HCT116 (cell line): Measurements from ENCODE around the gene PGLYRP4. TPM values are rescaled to one million over a fixed set of nuclear protein-coding genes. Genes with fewer than 3 reads are reported as not detected.

Source experiments
- ATAC-seq: fragments of 200-7000 bp; cut with Tn5 transposase; 2 replicates; pipeline ENCODE4 v1.9.1; 2020; ENCODE audit warnings: mild to moderate bottlenecking, moderate library complexity
- BruUV-seq: library from RNA; stranded (reverse); fragments of 400-500 nt; replicated peaks from 2 replicates; lab custom pipeline; 2021; lab: Mats Ljungman, UMichigan
- CTCF ChIA-PET: fragments of 300-600 bp; sonication (Branson Sonifier 250); formaldehyde crosslinking; loops from one replicate; lab custom pipeline; 2021; ENCODE audit warnings: antibody characterized with exemption; lab: Charles Lee
- POLR2A ChIA-PET: fragments of 300-600, 350-600 bp; sonication (Branson Sonifier 250); formaldehyde crosslinking; loops from one replicate; lab custom pipeline; 2021; ENCODE audit warnings: antibody characterized with exemption; lab: Charles Lee
- RAD21 ChIA-PET, 2 experiments: fragments of 300-600 bp; sonication (Branson Sonifier 250); formaldehyde crosslinking; loops; one replicate each; lab custom pipeline; 2023; ENCODE audit warnings: low total read pairs in 2 of 2; ENCODE audit not compliant: uncharacterized antibody in 2 of 2, unreplicated experiment in 2 of 2, low non-redundant PET in 1 of 2; lab: Charles Lee
- DNase-seq: peaks from one replicate; pipeline ENCODE4 v3.0.0-alpha.2; 2010; ENCODE audit warnings: low read depth, low spot score
- H2AFZ ChIP-seq: fragments of 200-600 bp; shearing (Covaris generic), sonication (generic); 2 replicates; pipeline ENCODE4 v1.6.1; 2017; ENCODE audit warnings: low read depth, mixed run types, mixed read lengths, antibody characterized with exemption, low read length; ENCODE audit not compliant: poor library complexity, severe bottlenecking
- H3K27ac ChIP-seq: 2 replicates; pipeline ENCODE4 v1.5.1; 2012; ENCODE audit warnings: low read depth, low read length
- H3K27me3 ChIP-seq: fragments of 200-600 bp; sonication (generic); 2 replicates; pipeline ENCODE4 v1.6.1; 2016; ENCODE audit warnings: mixed run types, low read length, mixed read lengths; ENCODE audit not compliant: insufficient read depth
- H3K36me3 ChIP-seq, 2 experiments: fragments of 200-500 bp in 1 of 2; fragments of 200-600 bp in 1 of 2; sonication (Bioruptor generic) in 1 of 2; sonication (generic) in 1 of 2; 2 replicates each; pipeline versions ENCODE4 v1.5.1 to v1.6.1; 2014 to 2016; ENCODE audit warnings: low read length in 2 of 2, inconsistent platforms in 1 of 2, mixed read lengths in 1 of 2, mixed run types in 1 of 2; ENCODE audit not compliant: insufficient read depth in 2 of 2, control insufficient read depth in 1 of 2
- H3K4me1 ChIP-seq, 2 experiments: fragments of 200-600 bp in 1 of 2; sonication (generic) in 1 of 2; 2 replicates each; pipeline versions ENCODE4 v1.5.1 to v1.6.1; 2012 to 2017; ENCODE audit warnings: low read length in 2 of 2, inconsistent platforms in 1 of 2, mild to moderate bottlenecking in 1 of 2, mixed read lengths in 1 of 2, mixed run types in 1 of 2, moderate library complexity in 1 of 2; ENCODE audit not compliant: insufficient read depth in 2 of 2, control insufficient read depth in 1 of 2
- H3K4me2 ChIP-seq: fragments of 200-600 bp; sonication (generic); 2 replicates; pipeline ENCODE4 v1.6.1; 2017; ENCODE audit warnings: mixed run types, low read length, mixed read lengths
- H3K4me3 ChIP-seq, 2 experiments: fragments of 200-600 bp in 1 of 2; sonication (generic) in 1 of 2; replicated peaks in 1 of 2; 2 replicates each; pipeline ENCODE4 v1.5.1; 2011 to 2016; ENCODE audit warnings: low read length in 2 of 2, control low read depth in 1 of 2, low read depth in 1 of 2, mild to moderate bottlenecking in 1 of 2, mixed read lengths in 1 of 2, mixed run types in 1 of 2
- H3K79me2 ChIP-seq: fragments of 200-600 bp; sonication (generic); 2 replicates; pipeline ENCODE4 v1.6.1; 2017; ENCODE audit warnings: mild to moderate bottlenecking, mixed run types, low read length, moderate library complexity, mixed read lengths; ENCODE audit not compliant: insufficient read depth
- H3K9ac ChIP-seq: fragments of 200-600 bp; sonication (generic); 2 replicates; pipeline ENCODE4 v1.6.1; 2016; ENCODE audit warnings: low read length, mixed read lengths
- H3K9me2 ChIP-seq: fragments of 200-600 bp; sonication (generic), shearing (Covaris generic); 2 replicates; pipeline ENCODE4 v1.6.1; 2017; ENCODE audit warnings: mixed run types, mild to moderate bottlenecking, moderate library complexity; ENCODE audit not compliant: insufficient read depth
- H3K9me3 ChIP-seq, 2 experiments: fragments of 200-500 bp in 1 of 2; fragments of 200-600 bp in 1 of 2; sonication (Bioruptor generic) in 1 of 2; sonication (generic) in 1 of 2; 2 replicates each; pipeline ENCODE4 v1.6.1; 2014 to 2017; ENCODE audit warnings: low read length in 2 of 2, mixed read lengths in 2 of 2, inconsistent platforms in 1 of 2, low read depth in 1 of 2, mild to moderate bottlenecking in 1 of 2, mixed run types in 1 of 2, moderate library complexity in 1 of 2; ENCODE audit not compliant: control insufficient read depth in 1 of 2, insufficient read depth in 1 of 2
- H4K20me1 ChIP-seq: fragments of 200-600 bp; sonication (generic), shearing (Covaris generic); 2 replicates; pipeline ENCODE4 v1.6.1; 2017; ENCODE audit warnings: mixed run types, mild to moderate bottlenecking, moderate library complexity; ENCODE audit not compliant: insufficient read depth
- ELF1 ChIP-seq: IDR thresholded peaks from 2 replicates; pipeline ENCODE4 v1.6.1; 2012; ENCODE audit warnings: low read depth, borderline replicate concordance
- EZH2 ChIP-seq: fragments of 200-600 bp; sonication (generic); IDR thresholded peaks from 2 replicates; pipeline ENCODE4 v1.6.1; 2017; ENCODE audit warnings: antibody characterized with exemption, mixed run types
- JUND ChIP-seq: IDR thresholded peaks from 2 replicates; pipeline ENCODE4 v1.6.1; 2012
- POLR2AphosphoS5 ChIP-seq: IDR thresholded peaks from 2 replicates; pipeline ENCODE4 v1.6.1; 2011; ENCODE audit warnings: mild to moderate bottlenecking, low read depth, low read length, moderate library complexity
- SIN3A ChIP-seq: IDR thresholded peaks from 2 replicates; pipeline ENCODE4 v1.6.1; 2012; ENCODE audit warnings: low read depth
- YY1 ChIP-seq: IDR thresholded peaks from 2 replicates; pipeline ENCODE4 v1.6.1; 2011; ENCODE audit warnings: low read length, low read depth, moderate library complexity, mild to moderate bottlenecking; ENCODE audit not compliant: insufficient replicate concordance; ENCODE audit errors: extremely low read depth
- intact Hi-C: fragments of 100-400 bp; cut with micrococcal nuclease; formaldehyde crosslinking; loops from 2 replicates; pipeline ENCODE4 v1.10.0; 2022
- total RNA-seq: library from RNA; stranded (reverse); gene quantifications from one replicate; pipeline ENCODE4 v1.2.1, GENCODE V29; 2021; ENCODE audit not compliant: unreplicated experiment
- TF ChIP-seq, protein P1 (sequence below), 3 experiments: fragments of 200-600 bp in 1 of 3; sonication (generic) in 1 of 3; IDR thresholded peaks in 2 of 3; conservative IDR thresholded peaks in 1 of 3; 2 replicates each; pipeline ENCODE4 v1.5.1; 2012 to 2017; ENCODE audit warnings: low read depth in 2 of 3, low read length in 2 of 3, antibody characterized with exemption in 1 of 3, borderline replicate concordance in 1 of 3, control low read depth in 1 of 3, mild to moderate bottlenecking in 1 of 3, mixed read lengths in 1 of 3, mixed run types in 1 of 3, moderate library complexity in 1 of 3; ENCODE audit not compliant: insufficient read depth in 1 of 3
- TF ChIP-seq, protein P2 (sequence below): IDR thresholded peaks from 2 replicates; pipeline ENCODE4 v1.6.1; 2012
- TF ChIP-seq, protein P3 (sequence below): IDR thresholded peaks from 2 replicates; pipeline ENCODE4 v1.6.1; 2012; ENCODE audit warnings: low read depth

Gene PGLYRP4
- total RNA-seq, 1 experiment from 2014 or later: not detected

DNA sequence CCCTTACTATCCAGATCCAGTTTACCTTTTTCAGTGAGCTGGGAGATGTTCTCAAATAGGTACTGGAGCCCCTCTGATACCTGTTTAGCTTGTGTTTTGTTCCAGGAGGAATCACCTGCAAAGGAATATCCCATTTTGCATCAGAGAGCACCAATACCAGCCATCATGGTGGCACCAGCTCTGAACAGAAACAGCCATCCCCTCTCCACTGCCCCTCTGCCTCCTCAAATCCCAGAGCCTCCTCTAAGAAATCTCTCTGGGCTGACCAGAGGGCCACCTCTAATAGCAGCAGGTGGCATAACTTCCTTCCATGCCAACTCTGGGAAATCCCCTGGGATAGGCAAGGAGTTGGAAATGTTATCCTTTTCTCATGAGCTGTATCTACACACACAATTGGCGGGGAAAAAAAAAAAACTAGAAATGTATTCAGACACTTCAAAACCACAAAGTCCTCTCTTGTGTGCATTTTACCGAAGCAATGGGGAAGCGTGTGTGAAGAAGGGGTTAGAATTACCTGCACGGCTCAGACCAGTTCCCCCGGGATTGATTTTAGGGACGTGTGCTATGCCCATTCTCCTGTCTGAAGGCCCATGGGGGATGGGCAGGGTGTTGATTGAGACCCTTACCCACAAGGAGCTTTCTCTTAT lies 2.4 kb downstream of the PGLYRP4 start:
- Histone ChIP-seq H3K9ac (no peak overlapping the region), H3K79me2 (no peaks in the 10 kb centered on the region), H3K9me2 (no peaks in the 10 kb centered on the region), H3K27me3 (peaks cover 59% of the 10 kb centered on the region), H2AFZ (no peak overlapping the region), H3K36me3 (no peaks in the 10 kb centered on the region)
- no peak for ATAC-seq
- intact Hi-C loops: no loop called here
- CTCF ChIA-PET: no interaction called here
- RAD21 ChIA-PET: no interaction called here
- TF ChIP-seq, protein P1, sequence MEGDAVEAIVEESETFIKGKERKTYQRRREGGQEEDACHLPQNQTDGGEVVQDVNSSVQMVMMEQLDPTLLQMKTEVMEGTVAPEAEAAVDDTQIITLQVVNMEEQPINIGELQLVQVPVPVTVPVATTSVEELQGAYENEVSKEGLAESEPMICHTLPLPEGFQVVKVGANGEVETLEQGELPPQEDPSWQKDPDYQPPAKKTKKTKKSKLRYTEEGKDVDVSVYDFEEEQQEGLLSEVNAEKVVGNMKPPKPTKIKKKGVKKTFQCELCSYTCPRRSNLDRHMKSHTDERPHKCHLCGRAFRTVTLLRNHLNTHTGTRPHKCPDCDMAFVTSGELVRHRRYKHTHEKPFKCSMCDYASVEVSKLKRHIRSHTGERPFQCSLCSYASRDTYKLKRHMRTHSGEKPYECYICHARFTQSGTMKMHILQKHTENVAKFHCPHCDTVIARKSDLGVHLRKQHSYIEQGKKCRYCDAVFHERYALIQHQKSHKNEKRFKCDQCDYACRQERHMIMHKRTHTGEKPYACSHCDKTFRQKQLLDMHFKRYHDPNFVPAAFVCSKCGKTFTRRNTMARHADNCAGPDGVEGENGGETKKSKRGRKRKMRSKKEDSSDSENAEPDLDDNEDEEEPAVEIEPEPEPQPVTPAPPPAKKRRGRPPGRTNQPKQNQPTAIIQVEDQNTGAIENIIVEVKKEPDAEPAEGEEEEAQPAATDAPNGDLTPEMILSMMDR (IDR thresholded peaks at IDR 0.05 in 2 of 3, conservative IDR thresholded peaks at IDR 0.05 in 1 of 3; ENCODE audit: borderline replicate concordance in 1 of 3, insufficient read depth in 1 of 3, low read depth in 2 of 3, low read length in 2 of 3): no peak
- TF ChIP-seq ELF1 (no peak), EZH2 (no peak), JUND (no peak), YY1 (no peak), POLR2AphosphoS5 (no peak), SIN3A (no peak)
- TF ChIP-seq, protein P2, sequence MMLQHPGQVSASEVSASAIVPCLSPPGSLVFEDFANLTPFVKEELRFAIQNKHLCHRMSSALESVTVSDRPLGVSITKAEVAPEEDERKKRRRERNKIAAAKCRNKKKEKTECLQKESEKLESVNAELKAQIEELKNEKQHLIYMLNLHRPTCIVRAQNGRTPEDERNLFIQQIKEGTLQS: no peak
- TF ChIP-seq, protein P3, sequence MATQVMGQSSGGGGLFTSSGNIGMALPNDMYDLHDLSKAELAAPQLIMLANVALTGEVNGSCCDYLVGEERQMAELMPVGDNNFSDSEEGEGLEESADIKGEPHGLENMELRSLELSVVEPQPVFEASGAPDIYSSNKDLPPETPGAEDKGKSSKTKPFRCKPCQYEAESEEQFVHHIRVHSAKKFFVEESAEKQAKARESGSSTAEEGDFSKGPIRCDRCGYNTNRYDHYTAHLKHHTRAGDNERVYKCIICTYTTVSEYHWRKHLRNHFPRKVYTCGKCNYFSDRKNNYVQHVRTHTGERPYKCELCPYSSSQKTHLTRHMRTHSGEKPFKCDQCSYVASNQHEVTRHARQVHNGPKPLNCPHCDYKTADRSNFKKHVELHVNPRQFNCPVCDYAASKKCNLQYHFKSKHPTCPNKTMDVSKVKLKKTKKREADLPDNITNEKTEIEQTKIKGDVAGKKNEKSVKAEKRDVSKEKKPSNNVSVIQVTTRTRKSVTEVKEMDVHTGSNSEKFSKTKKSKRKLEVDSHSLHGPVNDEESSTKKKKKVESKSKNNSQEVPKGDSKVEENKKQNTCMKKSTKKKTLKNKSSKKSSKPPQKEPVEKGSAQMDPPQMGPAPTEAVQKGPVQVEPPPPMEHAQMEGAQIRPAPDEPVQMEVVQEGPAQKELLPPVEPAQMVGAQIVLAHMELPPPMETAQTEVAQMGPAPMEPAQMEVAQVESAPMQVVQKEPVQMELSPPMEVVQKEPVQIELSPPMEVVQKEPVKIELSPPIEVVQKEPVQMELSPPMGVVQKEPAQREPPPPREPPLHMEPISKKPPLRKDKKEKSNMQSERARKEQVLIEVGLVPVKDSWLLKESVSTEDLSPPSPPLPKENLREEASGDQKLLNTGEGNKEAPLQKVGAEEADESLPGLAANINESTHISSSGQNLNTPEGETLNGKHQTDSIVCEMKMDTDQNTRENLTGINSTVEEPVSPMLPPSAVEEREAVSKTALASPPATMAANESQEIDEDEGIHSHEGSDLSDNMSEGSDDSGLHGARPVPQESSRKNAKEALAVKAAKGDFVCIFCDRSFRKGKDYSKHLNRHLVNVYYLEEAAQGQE: no peak
- TF ChIP-seq, all 23 proteins: peak for 0
- Histone ChIP-seq H3K4me1 (no peaks in the 10 kb centered on the region), H3K27ac (no peak overlapping the region), H4K20me1 (no peaks in the 10 kb centered on the region), H3K9me3 (no peaks in the 10 kb centered on the region), H3K4me3 (no peak overlapping the region), H3K4me2 (no peak overlapping the region)
- DNase-seq: no peak
- BruUV-seq: no TSS peak
- POLR2A ChIA-PET: no interaction called here
